GM12874 (cell line): ENCODE results near the gene SLC34A3.

ENCODE experiments used
- CTCF ChIP-seq: IDR thresholded peaks from 2 replicates; pipeline ENCODE4 v1.5.1; 2011; ENCODE audit warnings: low read depth, mild to moderate bottlenecking, control low read depth, low read length, moderate library complexity; ENCODE audit not compliant: insufficient read depth

SLC34A3 gene

GRCh38 chr9:137240841-137241489, 10.3 kb downstream of the SLC34A3 start, which contains the start of gene TUBB4B:
Gene TUBB4B (plus strand): TSS chr9:137241287. CDS start chr9:137241361, 74 bp downstream.
- no peak for TF ChIP-seq CTCF

DNA sequence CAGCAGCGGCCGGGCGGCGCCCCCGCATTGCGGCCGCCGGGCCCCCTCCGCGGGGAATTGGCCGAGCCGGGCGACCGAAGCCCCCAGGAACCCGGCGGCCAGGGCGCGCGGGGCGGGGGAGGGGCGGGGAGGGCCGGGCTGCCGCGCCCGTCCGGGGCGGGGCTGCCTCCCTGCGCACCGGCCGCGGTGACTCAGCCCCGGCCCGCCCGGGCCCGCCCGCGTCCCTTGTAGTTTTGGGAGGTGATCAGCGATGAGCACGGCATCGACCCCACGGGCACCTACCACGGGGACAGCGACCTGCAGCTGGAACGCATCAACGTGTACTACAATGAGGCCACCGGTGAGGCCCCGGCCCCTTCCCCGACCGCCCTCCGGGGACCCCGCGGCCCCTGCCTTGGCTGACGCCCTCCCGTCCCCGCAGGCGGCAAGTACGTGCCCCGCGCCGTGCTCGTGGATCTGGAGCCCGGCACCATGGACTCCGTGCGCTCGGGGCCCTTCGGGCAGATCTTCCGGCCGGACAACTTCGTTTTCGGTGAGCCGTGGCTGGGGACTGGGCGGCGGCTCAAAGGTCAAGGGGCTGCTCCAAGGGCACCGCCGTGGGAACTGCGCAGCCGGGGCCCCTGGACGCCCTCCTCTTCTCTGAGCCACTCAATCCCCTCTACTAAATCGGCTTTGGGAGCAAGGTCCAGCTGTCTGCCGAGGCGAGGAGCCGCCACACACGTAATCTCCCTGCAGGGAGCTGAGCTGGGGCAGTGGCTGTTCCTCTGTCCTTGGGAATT, 11.0 kb downstream of the SLC34A3 start:
- no peak for TF ChIP-seq CTCF

- no peak for TF ChIP-seq CTCF
These were observed 11.8 kb downstream of the SLC34A3 start for GRCh38 chr9:137242269-137243203.

DNA sequence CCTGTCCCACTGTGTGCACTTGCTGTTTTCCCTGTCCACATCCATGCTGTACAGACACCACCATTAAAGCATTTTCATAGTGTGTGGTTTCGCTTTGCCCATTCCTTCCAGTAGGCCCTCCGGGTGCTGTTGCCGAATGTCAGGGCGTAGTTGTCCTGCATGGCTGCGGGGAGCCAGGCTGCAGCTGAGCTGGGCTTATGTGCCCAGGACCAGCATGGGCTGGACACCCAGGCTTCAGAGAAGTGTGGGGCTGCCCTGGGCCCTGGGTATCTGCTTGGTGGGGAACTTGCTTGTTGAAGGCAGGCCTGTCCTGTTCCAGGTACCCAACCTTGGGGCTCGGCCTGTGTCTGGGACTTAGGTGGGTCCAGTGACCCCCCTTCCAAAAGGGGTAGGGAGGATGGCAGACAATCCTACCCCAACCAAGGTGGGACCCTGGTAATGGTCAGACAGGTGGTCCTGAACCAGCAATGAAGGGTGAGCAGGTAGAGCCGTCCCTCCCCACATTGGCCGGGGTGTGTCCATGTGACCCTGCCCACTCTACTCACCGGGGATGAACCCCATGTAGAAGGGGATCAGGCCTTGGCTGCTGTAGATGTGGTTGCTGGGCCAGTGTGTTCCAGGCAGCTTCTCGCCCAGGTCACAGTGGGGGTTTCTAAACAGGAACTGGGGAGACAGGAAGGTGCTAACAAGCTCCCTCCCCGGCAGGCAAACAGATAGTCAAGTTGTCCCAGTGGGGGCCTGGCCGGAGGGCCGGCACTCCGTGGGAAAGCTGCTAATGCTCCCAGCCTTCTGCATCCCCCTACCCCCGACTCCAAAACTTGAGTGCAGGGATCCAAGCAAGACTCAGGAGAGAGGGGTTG, 13.2 kb downstream of the SLC34A3 start:
- TF ChIP-seq CTCF = no peak

DNA sequence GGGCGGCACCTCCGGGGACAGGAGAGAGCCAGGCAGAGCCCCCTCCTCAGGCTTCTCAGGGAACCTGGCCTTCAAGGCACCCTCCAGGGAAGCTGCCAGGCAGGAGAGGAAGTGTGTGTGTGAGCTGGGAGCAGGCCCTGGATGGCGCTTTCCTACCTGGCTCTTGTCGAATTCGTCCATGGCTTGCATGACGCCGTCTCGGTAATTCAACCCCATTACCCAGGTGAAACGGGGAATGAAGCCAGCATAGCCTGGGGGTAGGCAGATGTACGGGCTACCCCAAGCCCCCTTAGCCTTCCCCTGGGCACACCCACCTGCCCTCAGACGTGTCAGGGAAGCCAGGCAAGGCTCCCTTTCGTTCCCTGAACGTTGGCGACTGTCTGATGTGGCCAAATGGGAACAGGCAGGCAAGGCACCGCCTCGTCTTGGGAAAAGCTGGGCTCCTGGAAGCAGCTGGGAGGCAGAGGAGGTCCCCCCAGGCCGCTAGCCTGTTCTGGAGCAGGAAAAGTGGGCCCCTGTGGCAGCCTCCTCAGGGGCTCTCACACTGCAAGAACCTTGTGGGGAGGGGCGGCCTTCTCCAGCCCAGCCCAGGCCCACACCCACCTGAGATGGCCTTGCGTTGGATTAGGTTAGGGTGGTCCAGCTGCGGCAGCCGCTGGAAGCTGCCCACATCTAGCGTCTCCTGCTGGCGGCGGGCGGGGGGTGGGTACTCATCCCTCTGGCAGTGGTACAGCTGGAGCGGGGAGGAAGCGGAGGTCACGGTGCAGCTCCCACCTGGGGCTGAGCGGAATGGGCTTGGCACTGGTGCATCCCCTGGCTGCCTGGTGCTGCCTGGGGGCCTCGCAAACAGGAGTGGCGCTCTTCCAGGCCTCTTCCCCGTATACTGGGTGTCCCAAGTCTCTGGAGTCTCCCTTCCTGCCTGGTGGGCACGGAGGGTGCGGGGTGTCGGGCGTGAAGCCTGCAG, 14.1 kb downstream of the SLC34A3 start:
- no peak for TF ChIP-seq CTCF
